Measurements from ENCODE around the gene MBP.

MBP gene

DNA sequence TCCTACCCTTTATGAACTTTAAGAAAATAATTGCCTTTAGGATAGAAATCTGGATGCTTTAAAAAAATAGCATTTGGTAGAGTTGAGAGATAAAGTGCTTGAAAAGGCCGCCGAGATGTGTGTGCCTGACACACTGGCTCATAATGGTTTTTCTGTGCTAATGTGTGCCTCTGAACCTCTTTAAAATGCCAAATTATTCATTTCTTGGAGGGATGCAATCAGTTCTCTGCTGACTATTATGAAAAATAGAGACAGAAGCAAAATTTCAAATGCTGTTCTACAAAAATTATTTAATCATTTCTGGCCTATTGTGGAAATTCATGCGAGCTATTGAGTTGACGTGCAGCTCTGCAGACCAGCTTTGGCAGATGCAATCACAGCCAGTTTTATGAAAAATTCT, 18.0 kb upstream of the MBP start:
- no peak for DNase-seq

DNA sequence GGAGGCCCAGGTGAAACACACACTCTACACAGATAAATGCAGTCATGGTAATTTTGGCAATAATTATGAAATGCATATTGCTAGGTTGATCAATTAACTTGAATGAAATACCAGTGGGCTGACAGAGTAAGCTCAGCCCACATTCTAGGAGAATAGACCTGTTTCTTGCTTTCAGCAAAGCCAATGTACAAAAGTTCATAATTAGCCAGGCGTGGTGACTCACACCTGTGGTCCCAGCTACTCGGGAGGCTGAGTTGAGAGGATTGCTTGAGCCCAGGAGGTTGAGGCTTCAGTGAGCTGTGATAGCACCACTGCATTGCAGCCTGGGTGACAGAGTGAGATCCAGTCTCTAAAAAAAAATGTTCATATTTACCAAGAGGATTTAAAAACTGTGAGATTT, 15.7 kb upstream of the MBP start:
- DNase-seq, result no peak

DNA sequence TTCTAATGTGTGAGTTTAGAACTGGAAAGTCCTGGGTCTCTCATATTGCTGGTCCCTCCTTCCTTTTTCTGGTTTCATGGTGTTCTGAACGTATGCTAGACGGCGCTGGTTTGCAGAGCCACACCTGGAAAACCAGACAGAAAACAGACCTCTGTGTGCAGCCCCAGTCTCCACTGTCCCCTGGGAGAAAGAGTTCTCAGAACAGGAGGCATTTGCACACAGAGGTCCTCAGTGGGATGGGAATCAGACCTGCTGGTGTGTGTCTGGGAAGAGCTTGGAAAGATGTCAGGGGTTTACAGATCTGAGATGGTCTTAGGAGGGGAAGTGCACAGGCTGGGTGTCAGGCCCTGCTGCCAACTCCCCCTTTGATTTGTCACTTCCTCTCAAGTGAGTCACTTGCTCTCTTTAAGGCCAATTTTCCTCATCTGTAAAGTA, 14.9 kb upstream of the MBP start:
- DNase-seq, result no peak

DNA sequence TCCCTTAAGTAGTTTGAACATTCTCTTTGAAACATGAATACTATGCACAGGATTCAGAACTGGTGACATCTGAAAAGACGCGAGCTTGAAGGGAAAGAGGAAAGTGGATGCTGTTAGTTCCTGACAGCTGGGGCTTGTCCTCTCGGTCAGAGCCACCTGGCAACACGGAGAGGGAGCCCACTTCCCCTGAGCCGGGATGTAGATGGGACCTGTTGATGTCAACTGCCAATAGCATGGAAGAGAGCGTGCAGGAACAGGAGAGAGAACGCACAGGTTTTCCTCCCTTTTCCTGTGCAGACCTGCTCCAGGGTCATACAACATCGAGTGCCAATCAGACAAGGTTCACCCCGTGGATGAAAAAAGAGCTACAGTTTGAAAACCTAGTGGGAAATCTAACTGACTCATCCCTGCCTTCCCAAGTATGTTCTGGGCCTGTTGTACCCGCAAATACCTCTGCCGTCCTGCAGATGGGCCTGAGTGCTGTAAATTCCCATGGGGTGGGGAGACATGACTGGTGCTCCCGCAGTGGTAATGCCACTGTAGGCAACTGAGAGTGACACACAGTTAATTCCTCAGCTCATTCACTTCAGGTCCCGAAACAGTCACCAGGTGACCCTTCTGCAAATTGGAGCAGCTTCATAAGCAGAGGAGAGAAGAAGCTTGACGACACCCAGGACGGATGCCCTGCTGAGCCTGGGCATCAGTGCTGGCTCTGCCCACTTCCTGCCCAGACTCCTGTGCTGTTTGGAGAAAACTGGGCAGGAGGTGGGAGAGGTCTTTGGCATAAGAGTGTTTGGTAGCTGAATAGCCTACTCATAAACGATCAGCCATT, 13.9 kb upstream of the MBP start:
- DNase-seq, result no peak

DNA sequence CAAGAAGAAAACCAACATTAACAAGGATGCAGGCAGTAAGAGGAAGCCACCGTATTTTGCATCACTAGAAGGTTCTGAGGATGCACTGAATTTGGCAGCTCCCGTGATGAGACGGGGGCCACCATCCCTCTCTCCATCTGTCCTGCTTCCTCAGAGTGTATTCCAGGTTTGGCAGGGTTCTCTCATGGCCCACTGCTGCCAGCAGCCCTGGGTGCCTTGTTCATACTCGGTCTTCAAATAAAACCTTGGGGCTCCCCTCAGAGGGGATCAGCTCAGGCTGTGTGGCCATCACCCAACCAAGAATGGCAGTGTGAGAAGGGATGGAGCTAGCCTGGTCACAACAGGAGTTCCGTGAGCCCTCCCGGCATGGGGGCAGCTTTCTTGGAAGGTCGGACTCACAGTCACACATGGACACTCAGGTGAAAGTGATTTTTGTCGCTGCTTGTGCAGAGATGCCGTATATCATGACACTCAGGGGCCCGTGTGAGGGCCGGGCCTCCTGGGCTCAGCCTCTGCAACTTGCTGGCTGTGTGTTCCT, 12.8 kb upstream of the MBP start:
- no peak for DNase-seq

DNA sequence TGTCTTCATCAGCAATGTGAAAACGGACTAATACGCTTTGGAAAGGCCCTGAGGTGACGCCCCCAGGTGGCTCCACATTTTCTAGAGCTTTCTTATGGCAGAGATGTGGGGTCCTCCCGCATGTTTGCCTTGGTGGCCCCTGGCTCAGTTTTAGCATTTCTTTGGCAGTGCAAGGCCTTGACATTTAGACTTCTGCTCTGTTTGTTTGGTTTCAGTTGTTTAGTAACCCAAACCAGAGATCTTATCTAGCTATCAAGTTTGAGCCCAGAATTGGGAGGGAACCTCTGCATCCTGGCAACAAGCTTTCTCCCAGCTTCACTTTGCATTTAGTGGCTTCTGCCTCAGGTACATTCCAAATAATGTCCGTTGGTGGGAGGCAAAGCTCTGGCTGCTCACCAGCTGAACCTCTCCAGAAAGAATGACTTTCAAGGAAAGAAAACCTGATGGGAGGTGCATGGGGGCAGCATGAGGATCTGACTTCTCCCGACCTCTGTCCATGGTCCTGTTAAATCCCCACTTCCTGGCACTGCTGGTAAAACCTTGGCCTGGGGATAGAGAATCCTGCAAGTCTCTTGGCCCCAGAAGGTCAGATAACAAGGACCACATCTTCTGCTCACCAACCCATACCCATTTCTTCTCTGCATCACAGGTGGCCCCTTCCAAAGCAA, 12.0 kb upstream of the MBP start:
- no peak for DNase-seq

DNA sequence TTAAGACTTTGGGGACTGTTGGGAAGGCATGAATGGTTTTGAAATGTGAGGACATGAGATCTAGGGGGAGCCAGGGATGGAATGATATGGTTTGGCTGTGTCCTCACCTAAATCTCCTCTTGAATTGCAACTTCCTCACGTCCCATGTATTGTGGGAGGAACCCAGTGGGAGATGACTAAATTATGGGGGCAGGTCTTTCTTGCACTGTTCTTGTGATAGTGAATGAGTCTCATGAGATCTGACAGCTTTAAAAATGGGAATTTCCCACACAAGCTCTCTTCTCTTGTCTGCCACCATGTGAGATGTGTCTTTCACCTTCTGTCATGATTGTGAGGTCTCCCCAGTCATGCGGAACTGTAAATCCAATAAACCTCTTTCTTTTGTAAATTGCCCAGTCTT, 11.5 kb upstream of the MBP start:
- no peak for DNase-seq

DNA sequence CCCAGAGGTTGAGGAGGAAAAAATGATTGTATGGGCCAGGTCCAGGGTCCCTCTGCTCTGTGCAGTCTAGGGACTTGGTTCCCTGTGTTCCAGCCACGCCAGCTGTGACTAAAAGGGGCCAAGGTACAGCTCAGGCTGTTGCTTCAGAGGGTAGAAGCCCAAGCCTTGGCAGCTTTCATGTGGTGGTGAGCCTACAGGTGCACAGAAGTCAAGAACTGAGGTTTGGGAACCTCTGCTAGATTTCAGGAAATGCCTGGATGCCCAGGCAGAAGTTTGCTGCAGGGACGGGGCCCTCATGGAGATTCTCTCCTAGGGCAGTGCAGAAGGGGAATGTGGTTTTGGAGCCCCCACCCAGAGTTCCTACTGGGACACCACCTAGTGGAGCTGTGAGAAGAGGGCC, 10.6 kb upstream of the MBP start:
- DNase-seq, result no peak

DNA sequence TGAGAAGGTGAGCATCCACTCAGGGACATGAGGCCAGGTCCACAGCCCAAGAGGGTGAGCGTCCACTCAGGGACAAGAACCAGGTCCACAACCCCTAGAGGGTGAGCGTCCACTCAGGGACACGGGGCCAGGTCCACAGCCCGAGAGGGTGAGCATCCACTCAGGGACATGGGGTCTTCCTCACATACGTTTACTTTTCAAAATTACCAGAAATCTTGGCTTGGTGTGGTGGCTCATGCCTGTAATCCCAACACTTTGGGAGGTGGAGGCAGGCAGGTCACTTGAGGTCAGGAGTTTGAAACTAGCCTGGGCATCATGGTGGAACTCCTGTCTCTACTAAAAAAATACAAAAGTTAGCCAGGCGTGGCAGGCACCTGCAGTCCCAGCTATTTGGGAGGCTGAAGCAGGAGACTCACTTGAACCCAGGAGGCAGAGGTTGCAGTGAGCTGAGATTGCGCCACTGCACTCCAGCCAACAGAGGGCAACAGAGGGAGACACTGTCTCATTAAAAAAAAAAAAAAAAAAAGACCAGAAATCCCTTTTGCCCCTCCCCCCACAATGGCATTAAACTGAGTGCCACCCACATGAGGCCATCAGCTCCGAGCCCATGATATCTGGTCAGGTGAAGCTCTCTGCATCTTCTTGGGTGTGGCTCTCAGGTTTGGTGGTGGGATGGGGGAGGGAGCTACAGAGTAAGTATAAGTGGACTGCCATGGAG, 9.0 kb upstream of the MBP start:
- no peak for DNase-seq

DNA sequence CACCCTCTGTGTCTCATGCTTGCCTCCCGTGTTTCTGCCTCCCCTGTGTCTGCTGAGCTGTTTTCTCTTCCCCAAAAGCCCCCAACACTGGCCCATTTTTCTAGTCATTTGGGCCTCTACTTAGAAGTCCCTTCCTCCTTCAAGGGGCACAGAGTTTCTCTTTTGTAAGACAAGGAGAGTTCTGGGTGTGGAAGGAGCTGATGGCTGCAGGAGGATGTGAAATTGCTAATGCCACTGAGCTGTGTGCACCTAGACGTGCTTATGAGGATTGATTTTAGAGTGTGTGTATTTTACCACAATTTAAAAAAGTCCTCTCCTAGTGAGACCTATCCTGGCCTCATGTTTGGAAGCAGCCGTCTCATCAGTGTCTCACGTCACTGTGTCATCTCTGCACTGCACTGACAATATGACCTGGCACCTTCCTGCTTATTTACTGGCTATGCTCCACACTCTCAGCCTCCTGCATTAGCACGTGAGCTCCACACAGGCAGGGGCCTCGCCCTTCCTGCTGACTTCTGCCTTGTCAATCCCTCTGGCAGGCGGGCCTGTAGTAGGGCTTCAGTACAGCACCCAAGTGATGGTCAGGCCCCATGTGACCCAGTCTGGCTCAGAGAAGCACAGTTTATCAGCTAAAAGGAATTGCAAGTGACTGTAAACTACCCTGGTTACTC, 8.0 kb upstream of the MBP start:
- DNase-seq, result no peak

DNA sequence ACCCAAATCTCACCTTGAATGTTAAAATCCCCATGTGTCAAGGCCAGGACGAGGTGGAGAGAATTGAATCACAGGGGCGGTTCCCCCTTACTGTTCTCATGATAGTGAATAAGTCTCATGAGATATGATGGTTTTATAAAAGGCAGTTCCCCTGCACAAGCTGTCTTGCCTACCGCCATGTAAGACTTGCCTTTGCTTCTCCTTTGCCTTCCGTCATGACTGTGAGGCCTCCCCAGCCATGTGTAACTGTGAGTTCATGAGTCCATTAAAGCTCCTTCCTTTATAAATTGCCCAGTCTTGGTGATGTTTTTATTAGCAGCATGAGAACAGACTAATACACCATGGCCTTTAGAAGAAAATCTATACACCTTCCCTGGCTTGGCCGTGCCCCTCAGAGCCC, 7.4 kb upstream of the MBP start:
- no peak for DNase-seq

DNA sequence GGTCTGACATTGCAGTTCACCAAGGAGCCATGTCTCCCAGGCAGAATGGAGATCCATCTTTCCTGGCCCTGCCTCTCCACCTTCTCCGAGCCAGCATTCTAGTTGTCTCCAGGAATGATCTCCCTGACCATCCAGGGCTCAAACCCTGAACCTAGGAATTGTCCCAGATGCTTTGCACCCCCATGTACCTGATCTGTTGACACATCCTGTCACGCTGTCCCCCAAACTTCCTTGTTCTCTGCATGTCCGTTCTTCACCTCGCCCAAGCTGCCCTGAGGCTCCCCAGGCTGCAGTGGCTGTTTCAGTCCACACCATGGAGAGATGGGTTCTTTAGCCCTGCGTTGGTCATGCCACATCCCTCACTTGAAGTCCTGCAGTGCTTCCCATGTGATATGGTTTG, 7.0 kb upstream of the MBP start:
- DNase-seq, result no peak

DNA sequence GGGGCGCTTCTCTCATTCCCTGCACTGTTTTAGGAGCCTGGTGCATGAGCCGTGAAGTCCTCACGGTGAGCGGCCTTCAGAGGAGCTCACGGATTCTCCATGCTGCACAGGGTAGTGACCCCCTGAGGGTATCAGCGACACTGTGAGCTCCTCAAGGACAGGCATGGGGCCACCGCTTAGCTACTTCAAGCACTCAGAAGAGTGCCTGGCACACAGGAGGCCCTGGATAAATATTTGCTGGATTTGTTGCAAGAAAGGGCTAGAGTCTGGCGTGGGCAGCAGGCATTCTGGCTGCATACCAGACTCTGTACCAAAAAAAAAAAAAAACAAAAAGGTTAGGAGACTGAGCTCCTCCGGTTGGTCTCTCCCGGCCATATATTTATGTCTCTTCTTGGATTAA, 5.7 kb upstream of the MBP start:
- DNase-seq, result no peak

DNA sequence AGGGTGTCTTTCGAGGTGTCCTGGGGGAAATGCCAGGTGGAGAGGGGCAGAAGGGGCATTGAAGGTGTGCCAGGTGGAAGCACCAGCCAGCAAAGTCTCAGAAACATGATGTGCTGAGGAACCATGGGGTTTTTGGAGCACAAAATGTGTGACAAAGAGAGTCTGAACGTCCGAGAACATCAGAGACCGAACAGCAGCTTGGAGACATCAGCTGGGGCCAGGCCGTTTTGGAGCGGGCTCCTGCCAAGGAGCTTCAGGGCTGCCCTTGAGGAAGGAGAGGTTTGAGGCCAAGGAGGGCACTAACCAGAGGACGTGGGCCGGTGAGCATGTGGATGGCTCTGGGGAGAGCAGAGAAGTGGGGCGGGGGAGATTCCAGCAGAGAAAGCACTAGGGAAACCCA, 5.3 kb upstream of the MBP start:
- no peak for DNase-seq

DNA sequence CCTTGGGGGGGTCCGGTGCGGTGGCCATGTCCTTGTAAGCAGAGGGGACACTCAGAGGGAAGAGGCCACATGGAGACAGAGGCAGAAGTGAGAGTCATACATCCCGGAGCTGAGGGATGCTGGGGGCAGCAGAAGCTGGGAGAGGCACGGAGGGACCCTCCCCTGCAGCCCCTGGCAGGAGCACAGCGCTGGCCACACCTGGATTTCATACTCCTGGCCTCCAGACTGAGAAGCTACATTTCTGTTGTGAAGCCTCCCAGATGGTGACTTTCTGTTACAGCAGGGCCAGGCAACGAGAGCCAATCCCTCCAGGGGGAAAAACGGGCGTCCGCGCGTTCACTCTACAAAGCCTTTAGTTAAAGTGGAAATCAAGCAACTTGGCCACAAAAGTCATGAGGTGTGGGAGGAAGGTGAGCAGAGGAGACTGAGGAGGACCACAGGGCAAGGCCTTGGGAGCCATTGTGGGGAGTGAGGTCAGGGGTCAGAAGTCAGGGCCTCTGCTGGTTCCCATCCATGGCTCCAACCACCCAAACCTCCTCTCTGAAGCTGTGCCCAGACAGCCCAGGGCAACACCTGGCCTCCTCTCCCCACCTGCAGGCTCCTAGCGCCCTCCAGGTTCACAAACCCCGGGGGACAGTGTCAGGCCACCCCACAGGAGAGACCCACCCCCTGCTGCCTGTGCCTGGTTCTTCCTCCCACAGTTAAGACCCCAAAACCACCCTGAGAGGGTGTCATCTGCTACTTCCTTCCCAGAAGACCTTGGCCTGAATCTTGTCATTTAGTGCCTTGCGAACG, 4.5 kb upstream of the MBP start:
- no peak for DNase-seq

DNA sequence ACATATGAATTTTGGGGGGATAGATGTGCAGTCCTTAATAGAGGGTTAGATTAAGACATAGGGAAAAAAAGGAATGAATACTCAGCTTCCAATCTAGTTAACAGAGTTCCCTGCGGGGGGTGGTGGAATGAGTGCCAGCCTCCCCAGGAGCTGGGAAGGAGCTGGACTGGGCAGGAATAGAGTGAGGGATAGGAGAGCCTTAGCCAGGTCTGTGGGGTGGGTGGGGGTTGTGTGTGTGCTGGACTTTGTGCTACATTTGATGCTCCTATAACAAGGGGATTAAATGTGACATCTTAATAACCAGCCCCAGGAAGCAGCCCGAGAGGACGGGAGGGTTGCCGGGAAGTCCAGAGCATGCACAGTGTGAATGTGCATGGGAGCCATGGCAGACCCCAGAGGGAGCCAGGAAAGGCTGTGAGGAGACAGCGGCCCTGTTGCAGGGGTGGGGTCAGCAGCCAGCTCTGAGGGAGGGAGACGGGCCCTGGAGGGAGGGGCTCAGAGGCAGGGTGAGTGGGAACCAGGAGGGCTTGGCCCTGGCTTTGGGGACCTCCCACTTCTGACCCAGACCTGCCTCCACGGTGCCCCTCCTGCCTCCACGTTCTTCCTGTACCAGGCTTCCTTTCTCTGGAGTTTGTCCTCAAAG, 3.6 kb upstream of the MBP start:
- no peak for DNase-seq

DNA sequence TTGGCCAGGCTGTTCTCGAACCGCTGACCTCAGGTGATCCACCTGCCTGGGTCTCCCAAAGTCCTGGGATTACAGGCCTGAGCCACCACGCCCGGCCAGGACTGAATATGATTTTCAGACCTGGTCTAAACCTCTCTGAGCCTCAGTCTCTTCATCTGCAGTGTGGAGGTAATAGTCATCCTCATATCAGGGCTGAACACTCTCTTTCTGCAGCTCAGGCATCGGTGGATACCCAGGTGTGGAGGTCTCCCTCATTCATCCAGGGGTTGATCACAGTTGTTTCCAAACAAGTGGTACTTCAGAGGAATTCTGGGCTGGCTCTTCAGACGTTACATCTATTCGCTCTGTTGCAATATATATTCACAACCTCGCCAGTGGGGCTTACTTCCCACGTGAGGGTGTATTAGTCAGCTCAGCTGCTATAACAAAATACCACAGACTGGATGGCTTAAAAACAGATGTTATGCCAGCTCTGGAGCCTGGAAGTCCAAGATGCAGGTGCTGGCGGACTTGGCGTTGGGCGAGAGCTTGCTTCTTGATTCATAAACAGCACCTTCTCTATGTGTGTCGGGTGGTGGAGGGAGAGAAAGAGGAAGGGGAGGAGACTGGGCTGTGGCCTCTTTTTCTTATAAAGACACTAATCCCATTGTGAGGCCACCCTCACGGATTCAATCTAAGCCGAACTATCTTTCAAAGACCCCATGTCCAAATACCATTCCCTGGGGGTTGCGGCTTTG, 2.9 kb upstream of the MBP start:
- no peak for DNase-seq

DNA sequence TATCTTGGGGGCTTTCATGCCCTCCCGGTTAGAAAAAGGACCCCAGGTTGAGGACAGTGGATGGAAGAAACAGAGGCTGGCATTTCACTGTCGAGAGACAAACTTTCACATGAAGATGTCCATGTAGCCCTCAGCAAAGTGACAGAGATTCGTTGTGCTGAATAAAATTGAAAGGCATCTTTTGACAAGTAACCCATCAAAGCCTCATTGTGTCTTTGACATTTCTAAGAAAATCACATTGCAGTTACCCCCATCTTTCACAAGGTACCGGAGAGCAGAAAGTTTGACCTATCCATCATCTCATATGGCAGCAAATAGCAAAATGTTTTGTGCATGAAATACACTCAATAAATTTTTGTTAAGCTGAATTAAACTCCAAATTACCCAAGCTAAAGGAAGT, 2.0 kb upstream of the MBP start:
- no peak for DNase-seq

DNA sequence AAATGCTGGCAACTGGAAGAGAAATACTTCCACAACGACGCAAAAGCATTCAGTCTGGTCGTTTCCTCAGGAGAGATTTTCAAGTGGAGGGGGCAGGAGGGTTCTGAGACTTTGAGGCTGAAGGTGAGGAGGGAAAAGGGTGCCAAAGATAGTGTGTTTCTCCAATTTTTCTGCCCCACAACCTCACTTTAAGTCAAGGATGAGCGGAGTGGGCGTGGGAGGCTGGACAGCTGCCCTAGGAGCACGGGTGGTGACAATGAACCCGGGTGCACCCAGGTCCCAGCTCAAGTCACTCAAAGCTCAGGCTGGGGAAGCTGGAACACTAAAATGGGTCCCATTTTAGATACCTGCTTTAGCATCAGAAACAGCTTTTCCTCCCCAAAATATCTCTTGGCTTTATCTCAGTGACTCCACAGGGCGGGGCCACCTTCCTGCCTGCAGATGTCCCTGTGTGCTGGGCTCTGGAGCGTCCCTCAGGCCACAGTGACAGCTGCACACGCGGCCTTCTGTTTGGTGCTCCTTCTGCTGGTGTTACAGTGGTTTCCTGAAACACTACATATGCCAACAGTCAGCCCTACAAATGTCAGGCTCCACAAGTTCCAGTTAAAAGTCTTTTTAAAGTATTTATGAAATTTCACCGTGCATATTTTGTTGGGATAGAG, 1.4 kb upstream of the MBP start:
- no peak for DNase-seq

DNA sequence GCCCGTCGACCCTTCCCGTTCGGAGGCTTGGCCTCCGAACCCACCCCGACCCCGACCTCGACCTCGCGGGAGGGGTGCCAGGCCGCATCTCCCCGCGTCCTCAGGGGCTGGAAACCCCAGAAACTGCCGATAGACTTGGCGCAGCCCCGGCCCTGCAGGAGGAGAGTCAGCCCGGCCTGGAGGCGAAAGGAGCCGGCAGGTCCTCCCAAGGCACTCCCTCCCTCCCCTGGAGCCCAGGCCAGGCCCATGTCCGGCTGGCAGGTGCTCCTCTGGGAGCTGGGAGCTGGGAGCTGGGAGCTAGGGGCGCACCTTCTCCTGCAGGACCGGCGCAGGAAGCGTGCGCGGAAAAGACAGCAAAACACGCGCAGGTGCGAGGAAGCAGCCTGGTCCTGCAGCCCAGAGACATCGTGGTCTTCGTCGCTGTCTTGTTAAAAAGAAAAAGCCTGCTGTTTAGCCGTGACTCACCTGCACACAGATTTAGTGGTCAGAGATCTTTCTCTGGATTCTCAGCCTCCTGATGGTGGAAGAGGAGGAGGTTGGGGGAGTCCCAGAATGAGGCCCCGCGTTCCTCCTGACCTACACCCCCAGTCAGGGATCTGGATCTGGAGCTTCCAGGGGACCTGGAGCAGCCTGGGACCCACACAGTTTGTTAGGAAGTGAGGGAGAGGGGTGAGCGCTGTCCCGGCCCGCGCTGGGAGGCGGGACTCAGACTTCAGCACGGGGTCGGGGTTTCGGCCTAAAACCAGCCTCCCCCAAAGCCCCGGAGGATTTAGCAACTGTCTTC, 660 bp upstream of the MBP start:
- no peak for DNase-seq
